GM06990 (cell line): ENCODE measurements around the gene ATP6V0C.

Experiments used
- DNase-seq: peaks from one replicate; pipeline ENCODE4 v3.0.0-alpha.2; 2011; ENCODE audit not compliant: insufficient read length; ENCODE audit errors: extremely low read depth
- H3K27me3 ChIP-seq: replicated peaks from 2 replicates; pipeline ENCODE4 v1.6.0; 2011; ENCODE audit warnings: low read length; ENCODE audit not compliant: control insufficient read depth, insufficient read depth
- H3K36me3 ChIP-seq: 2 replicates; pipeline ENCODE4 v1.5.1; 2011; ENCODE audit warnings: low read length; ENCODE audit not compliant: control insufficient read depth, insufficient read depth
- H3K4me3 ChIP-seq: replicated peaks from 2 replicates; pipeline ENCODE4 v1.5.1; 2011; ENCODE audit warnings: low read depth, mild to moderate bottlenecking, control low read depth, low read length
- CTCF ChIP-seq: IDR thresholded peaks from 2 replicates; pipeline ENCODE4 v1.5.1; 2011; ENCODE audit warnings: low read length, control low read depth, mild to moderate bottlenecking, inconsistent platforms; ENCODE audit not compliant: insufficient read depth, poor library complexity, severe bottlenecking

ATP6V0C gene

GRCh38 chr16:2482708-2483534 is 30.8 kb upstream of the ATP6V0C start:
- Histone ChIP-seq H3K4me3 (no peak overlapping the region), H3K36me3 (no peaks in the 10 kb centered on the region), H3K27me3 (no peaks in the 10 kb centered on the region)
- no peak for DNase-seq
- no peak for TF ChIP-seq CTCF

- DNase-seq: no peak
- no peak for TF ChIP-seq CTCF
Measured at GRCh38 chr16:2483939-2484897, 29.5 kb upstream of the ATP6V0C start.

GRCh38 chr16:2484898-2485508 is 28.7 kb upstream of the ATP6V0C start:
- no peak for TF ChIP-seq CTCF
- H3K4me3 ChIP-seq: no peak overlapping the region
- DNase-seq: no peak

More at GRCh38 chr16:2483939-2484897, 29.5 kb upstream of the ATP6V0C start:
- Histone ChIP-seq H3K27me3 (no peaks in the 10 kb centered on the region), H3K36me3 (no peaks in the 10 kb centered on the region), H3K4me3 (no peak overlapping the region)

GRCh38 chr16:2485811-2486507 is 27.8 kb upstream of the ATP6V0C start:
- H3K27me3 ChIP-seq: no peaks in the 10 kb centered on the region
- no peak overlapping the region for H3K4me3 ChIP-seq
- no peak for TF ChIP-seq CTCF
- H3K36me3 ChIP-seq: no peaks in the 10 kb centered on the region; the same call in 1 of the 2 replicates
- no peak for DNase-seq

More at GRCh38 chr16:2484898-2485508, 28.7 kb upstream of the ATP6V0C start:
- Histone ChIP-seq H3K27me3 (no peaks in the 10 kb centered on the region), H3K36me3 (no peaks in the 10 kb centered on the region)

- DNase-seq: peak; percentile 53
- peak overlapping the region; percentile 31 for H3K4me3 ChIP-seq
- no peaks in the 10 kb centered on the region for H3K27me3 ChIP-seq
- peak; percentile 50 for TF ChIP-seq CTCF
- H3K36me3 ChIP-seq: no peaks in the 10 kb centered on the region; the same call in 1 of the 2 replicates
Measured at GRCh38 chr16:2486645-2487516, 26.9 kb upstream of the ATP6V0C start.
